HepG2 (cell line): ENCODE results near the gene MYD88. TPM values are rescaled to one million over a fixed set of nuclear protein-coding genes. Genes with fewer than 3 reads are reported as not detected.

Experiments used
- DNMT1 ChIP-seq: sonication (generic); formaldehyde crosslinking; IDR thresholded peaks from 2 replicates; pipeline ENCODE4 v1.5.1; 2020; ENCODE audit warnings: mild to moderate bottlenecking, missing genetic modification reagents
- ELF4 ChIP-seq: sonication (generic); formaldehyde crosslinking; IDR thresholded peaks from 2 replicates; pipeline ENCODE4 v1.5.0; 2020; ENCODE audit warnings: missing genetic modification reagents, mild to moderate bottlenecking, moderate library complexity, borderline replicate concordance
- ERF ChIP-seq: IDR thresholded peaks from 2 replicates; pipeline ENCODE4 v1.6.1; 2018; ENCODE audit warnings: missing biosample characterization, missing genetic modification reagents
- FOSL2 ChIP-seq: sonication (generic); formaldehyde crosslinking; IDR thresholded peaks from 2 replicates; pipeline ENCODE4 v1.4.0; 2020; ENCODE audit warnings: missing genetic modification reagents
- FOXO1 ChIP-seq: sonication (generic); formaldehyde crosslinking; IDR thresholded peaks from 2 replicates; pipeline ENCODE4 v1.4.0; 2020; ENCODE audit warnings: missing genetic modification reagents
- HNRNPK ChIP-seq: fragments of 200-400 bp; formaldehyde crosslinking; IDR thresholded peaks from 2 replicates; pipeline ENCODE4 v1.6.1; 2018; ENCODE audit warnings: low read length, low read depth, moderate library complexity, mild to moderate bottlenecking; ENCODE audit not compliant: poor library complexity, severe bottlenecking
- ISL2 ChIP-seq: sonication (generic); formaldehyde crosslinking; IDR thresholded peaks from 2 replicates; pipeline ENCODE4 v1.5.0; 2020; ENCODE audit warnings: missing genetic modification reagents
- MTF1 ChIP-seq: sonication (generic); formaldehyde crosslinking; IDR thresholded peaks from 2 replicates; pipeline ENCODE4 v1.5.0; 2020; ENCODE audit warnings: missing genetic modification reagents
- NR2F1 ChIP-seq, 2 experiments: fragments of 450-650 bp in 1 of 2; formaldehyde crosslinking in 1 of 2; IDR thresholded peaks; 2 replicates each; pipeline versions ENCODE4 v1.5.0 to v1.6.1; 2016 to 2020; ENCODE audit warnings: mild to moderate bottlenecking in 1 of 2, missing compliant biosample characterization in 1 of 2, missing genetic modification reagents in 1 of 2, moderate library complexity in 1 of 2
- POLR2G ChIP-seq: fragments of 200-400 bp; formaldehyde crosslinking; IDR thresholded peaks from 2 replicates; pipeline ENCODE4 v1.6.1; 2018; ENCODE audit warnings: mild to moderate bottlenecking, low read depth, low read length, moderate library complexity
- REL ChIP-seq: sonication (generic); formaldehyde crosslinking; conservative IDR thresholded peaks from 2 replicates; pipeline ENCODE4 v1.8.0; 2022; ENCODE audit warnings: mild to moderate bottlenecking, missing genetic modification reagents, moderate library complexity
- SATB2 ChIP-seq: sonication (generic); formaldehyde crosslinking; IDR thresholded peaks from 2 replicates; pipeline ENCODE4 v1.5.0; 2020; ENCODE audit warnings: missing genetic modification reagents
- SCMH1 ChIP-seq: sonication (generic); formaldehyde crosslinking; IDR thresholded peaks from 2 replicates; pipeline ENCODE4 v1.9.0; 2021; ENCODE audit warnings: missing genetic modification reagents, mild to moderate bottlenecking, borderline replicate concordance
- TOE1 ChIP-seq: sonication (generic); formaldehyde crosslinking; IDR thresholded peaks from 2 replicates; pipeline ENCODE4 v1.4.0; 2020; ENCODE audit warnings: mild to moderate bottlenecking, missing genetic modification reagents
- ZC3H4 ChIP-seq: sonication (generic); formaldehyde crosslinking; IDR thresholded peaks from 2 replicates; pipeline ENCODE4 v1.4.0; 2020; ENCODE audit warnings: missing genetic modification reagents, borderline replicate concordance
- ZMAT3 ChIP-seq: sonication (generic); formaldehyde crosslinking; conservative IDR thresholded peaks from 2 replicates; pipeline ENCODE4 v1.7.0; 2021; ENCODE audit warnings: missing genetic modification reagents
- ZNF136 ChIP-seq: sonication (generic); formaldehyde crosslinking; IDR thresholded peaks from 2 replicates; pipeline ENCODE4 v1.8.1; 2022; ENCODE audit warnings: low read depth, mild to moderate bottlenecking, moderate library complexity, missing genetic modification reagents
- ZNF205 ChIP-seq: IDR thresholded peaks from 2 replicates; pipeline ENCODE4 v1.6.1; 2018; ENCODE audit warnings: missing biosample characterization, missing genetic modification reagents
- ZNF510 ChIP-seq: sonication (generic); formaldehyde crosslinking; IDR thresholded peaks from 2 replicates; pipeline ENCODE4 v1.4.0; 2020; ENCODE audit warnings: low read depth, mild to moderate bottlenecking, missing genetic modification reagents
- ZNF772 ChIP-seq: sonication (generic); formaldehyde crosslinking; IDR thresholded peaks from 2 replicates; pipeline ENCODE4 v1.5.0; 2020; ENCODE audit warnings: mild to moderate bottlenecking, missing genetic modification reagents
- ZNF790 ChIP-seq: sonication (generic); formaldehyde crosslinking; IDR thresholded peaks from 2 replicates; pipeline ENCODE4 v1.8.0; 2022; ENCODE audit warnings: missing genetic modification reagents, mild to moderate bottlenecking, borderline replicate concordance
- ZNF83 ChIP-seq: sonication (generic); formaldehyde crosslinking; IDR thresholded peaks from 2 replicates; pipeline ENCODE4 v1.4.0; 2020; ENCODE audit warnings: missing genetic modification reagents, mild to moderate bottlenecking, borderline replicate concordance
- polyA plus RNA-seq, 8 experiments: library from polyadenylated mRNA; depleted of rRNA in 3 of 8; stranded (reverse) in 7 of 8; unstranded in 1 of 8; fragments of >200 nt; fragmentation: Illumina TruSeq in 4 of 8; extraction: Trizol in 4 of 8; gene quantifications; 2 replicates each; pipeline versions ENCODE4 v1.2.1 to v1.2.3, GENCODE V29; 2011 to 2016; ENCODE audit warnings: low read depth in 4 of 8, missing spikeins in 1 of 8, mixed read lengths in 1 of 8; ENCODE audit not compliant: insufficient read depth in 1 of 8
- total RNA-seq, 5 experiments: library from RNA; depleted of rRNA; stranded (reverse); fragments of >200 nt; fragmentation: Illumina TruSeq; extraction: Trizol; gene quantifications; 2 replicates each; pipeline ENCODE4 v1.2.3, GENCODE V29; 2016; ENCODE audit warnings: low read depth in 1 of 5
- TF ChIP-seq, protein P1 (sequence below): sonication (generic); formaldehyde crosslinking; IDR thresholded peaks from 2 replicates; pipeline ENCODE4 v1.8.0; 2022; ENCODE audit warnings: mild to moderate bottlenecking, missing genetic modification reagents
- TF ChIP-seq, protein P2 (sequence below): IDR thresholded peaks from 2 replicates; pipeline ENCODE4 v1.6.1; 2012; ENCODE audit warnings: low read depth, low read length, improper control_type of control experiment
- TF ChIP-seq, protein P3 (sequence below): sonication (generic); formaldehyde crosslinking; IDR thresholded peaks from 2 replicates; pipeline ENCODE4 v1.8.0; 2022; ENCODE audit warnings: mild to moderate bottlenecking, missing genetic modification reagents, moderate library complexity
- TF ChIP-seq, protein P4 (sequence below): sonication (generic); formaldehyde crosslinking; IDR thresholded peaks from 2 replicates; pipeline ENCODE4 v1.4.0; 2020; ENCODE audit warnings: missing genetic modification reagents

The MYD88 gene
- total and polyA plus RNA-seq, 2 of the 13 experiments (the other 11 are each of a cell fraction or from before 2014, with no cell fraction given): 7.6 to 32.7 TPM

DNA sequence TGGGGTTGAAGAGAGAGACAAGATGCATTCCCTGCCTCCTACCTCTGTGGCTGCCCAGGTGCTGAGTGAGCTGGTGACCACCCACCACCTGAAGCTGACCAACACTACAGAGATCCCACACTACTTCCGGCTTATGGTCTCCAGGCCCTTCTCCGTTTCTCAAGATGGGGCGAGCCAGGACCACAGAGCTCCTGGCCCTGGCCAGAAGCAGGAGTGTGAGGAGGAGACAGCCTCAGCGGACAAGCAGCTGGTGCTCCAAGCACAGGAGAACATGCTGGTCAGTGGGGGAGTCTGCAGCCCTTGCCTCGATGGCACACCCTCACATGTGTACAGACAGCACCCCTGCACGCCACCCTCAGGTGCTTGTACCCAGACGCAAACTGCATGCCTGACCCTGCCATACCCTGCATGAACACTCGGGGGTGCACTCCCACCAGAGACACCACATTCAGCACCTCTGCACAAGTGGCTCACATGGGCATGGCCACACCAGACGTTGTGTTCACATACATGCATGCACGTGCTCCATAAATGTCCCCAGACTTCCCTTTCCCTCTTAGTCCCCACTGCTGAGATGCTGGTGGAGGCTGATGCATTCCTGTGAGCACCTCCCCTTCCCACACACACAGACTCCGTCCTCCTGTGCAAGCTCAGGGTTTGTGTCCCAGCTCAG is 20.6 kb upstream of the MYD88 start (continued):
- TF ChIP-seq, protein P1, sequence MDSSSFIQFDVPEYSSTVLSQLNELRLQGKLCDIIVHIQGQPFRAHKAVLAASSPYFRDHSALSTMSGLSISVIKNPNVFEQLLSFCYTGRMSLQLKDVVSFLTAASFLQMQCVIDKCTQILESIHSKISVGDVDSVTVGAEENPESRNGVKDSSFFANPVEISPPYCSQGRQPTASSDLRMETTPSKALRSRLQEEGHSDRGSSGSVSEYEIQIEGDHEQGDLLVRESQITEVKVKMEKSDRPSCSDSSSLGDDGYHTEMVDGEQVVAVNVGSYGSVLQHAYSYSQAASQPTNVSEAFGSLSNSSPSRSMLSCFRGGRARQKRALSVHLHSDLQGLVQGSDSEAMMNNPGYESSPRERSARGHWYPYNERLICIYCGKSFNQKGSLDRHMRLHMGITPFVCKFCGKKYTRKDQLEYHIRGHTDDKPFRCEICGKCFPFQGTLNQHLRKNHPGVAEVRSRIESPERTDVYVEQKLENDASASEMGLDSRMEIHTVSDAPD: no peak
- TF ChIP-seq HNRNPK (no peak), ZNF772 (peak; percentile 46; the same call in 1 of the 2 replicates), FOXO1 (no peak), ZNF83 (no peak), ZNF136 (peak; percentile 73; the same call in 1 of the 2 replicates), SATB2 (CRISPR knock-in tag) (no peak), DNMT1 (no peak), ERF (CRISPR knock-in tag) (no peak), ELF4 (CRISPR knock-in tag) (no peak), POLR2G (peak; percentile 81), ZNF205 (no peak), ZC3H4 (CRISPR knock-in tag) (no peak), ZNF510 (CRISPR knock-in tag) (no peak), ZNF790 (CRISPR knock-in tag) (no peak), SCMH1 (CRISPR knock-in tag) (no peak), FOSL2 (CRISPR knock-in tag) (peak; percentile 43; the same call in 1 of the 2 replicates), TOE1 (no peak), NR2F1 (CRISPR knock-in tag; IDR thresholded peaks at IDR 0.05) (no peak), MTF1 (CRISPR knock-in tag) (no peak), ISL2 (CRISPR knock-in tag) (no peak), ZMAT3 (CRISPR knock-in tag) (no peak; the same call in 1 of the 2 replicates), REL (CRISPR knock-in tag) (no peak)
- TF ChIP-seq, protein P2, sequence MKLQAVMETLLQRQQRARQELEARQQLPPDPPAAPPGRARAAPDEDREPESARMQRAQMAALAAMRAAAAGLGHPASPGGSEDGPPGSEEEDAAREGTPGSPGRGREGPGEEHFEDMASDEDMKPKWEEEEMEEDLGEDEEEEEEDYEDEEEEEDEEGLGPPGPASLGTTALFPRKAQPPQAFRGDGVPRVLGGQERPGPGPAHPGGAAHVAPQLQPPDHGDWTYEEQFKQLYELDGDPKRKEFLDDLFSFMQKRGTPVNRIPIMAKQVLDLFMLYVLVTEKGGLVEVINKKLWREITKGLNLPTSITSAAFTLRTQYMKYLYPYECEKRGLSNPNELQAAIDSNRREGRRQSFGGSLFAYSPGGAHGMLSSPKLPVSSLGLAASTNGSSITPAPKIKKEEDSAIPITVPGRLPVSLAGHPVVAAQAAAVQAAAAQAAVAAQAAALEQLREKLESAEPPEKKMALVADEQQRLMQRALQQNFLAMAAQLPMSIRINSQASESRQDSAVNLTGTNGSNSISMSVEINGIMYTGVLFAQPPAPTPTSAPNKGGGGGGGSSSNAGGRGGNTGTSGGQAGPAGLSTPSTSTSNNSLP: no peak
- TF ChIP-seq, protein P3, sequence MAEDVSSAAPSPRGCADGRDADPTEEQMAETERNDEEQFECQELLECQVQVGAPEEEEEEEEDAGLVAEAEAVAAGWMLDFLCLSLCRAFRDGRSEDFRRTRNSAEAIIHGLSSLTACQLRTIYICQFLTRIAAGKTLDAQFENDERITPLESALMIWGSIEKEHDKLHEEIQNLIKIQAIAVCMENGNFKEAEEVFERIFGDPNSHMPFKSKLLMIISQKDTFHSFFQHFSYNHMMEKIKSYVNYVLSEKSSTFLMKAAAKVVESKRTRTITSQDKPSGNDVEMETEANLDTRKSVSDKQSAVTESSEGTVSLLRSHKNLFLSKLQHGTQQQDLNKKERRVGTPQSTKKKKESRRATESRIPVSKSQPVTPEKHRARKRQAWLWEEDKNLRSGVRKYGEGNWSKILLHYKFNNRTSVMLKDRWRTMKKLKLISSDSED (CRISPR knock-in tag): no peak
- TF ChIP-seq, protein P4, sequence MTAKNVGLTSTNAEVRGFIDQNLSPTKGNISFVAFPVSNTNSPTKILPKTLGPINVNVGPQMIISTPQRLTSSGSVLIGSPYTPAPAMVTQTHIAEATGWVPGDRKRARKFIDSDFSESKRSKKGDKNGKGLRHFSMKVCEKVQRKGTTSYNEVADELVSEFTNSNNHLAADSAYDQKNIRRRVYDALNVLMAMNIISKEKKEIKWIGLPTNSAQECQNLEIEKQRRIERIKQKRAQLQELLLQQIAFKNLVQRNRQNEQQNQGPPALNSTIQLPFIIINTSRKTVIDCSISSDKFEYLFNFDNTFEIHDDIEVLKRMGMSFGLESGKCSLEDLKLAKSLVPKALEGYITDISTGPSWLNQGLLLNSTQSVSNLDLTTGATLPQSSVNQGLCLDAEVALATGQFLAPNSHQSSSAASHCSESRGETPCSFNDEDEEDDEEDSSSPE (CRISPR knock-in tag): no peak
